HepG2 (cell line): ENCODE data around the gene FMNL2. TPM values are rescaled to one million over a fixed set of nuclear protein-coding genes. Genes with fewer than 3 reads are reported as not detected.
A peak's percentile ranks its signal among the peaks of the same experiment; 100 is the strongest.

Experiments
- ATAC-seq: fragments of 200-7000 bp; cut with Tn5 transposase; 3 replicates; pipeline ENCODE4 v1.9.1; 2020; ENCODE audit warnings: mild to moderate bottlenecking, moderate library complexity
- BruUV-seq: library from RNA; stranded (reverse); fragments of 400-500 nt; replicated peaks from 2 replicates; lab custom pipeline; 2021; lab: Mats Ljungman, UMichigan
- CTCF ChIA-PET: fragments of 300-600 bp; formaldehyde crosslinking; extraction: SDS; loops from one replicate; lab custom pipeline; 2021; ENCODE audit warnings: low total read pairs, inconsistent platforms, low intra/inter-chr PET ratio; lab: Yijun Ruan, JAX
- POLR2A ChIA-PET: fragments of 350-600 bp; sonication (Branson Sonifier 250); formaldehyde crosslinking; loops from one replicate; lab custom pipeline; 2020; ENCODE audit warnings: antibody characterized with exemption, inconsistent platforms; lab: Yijun Ruan, JAX
- DNase-seq: peaks from one replicate; pipeline ENCODE4 v3.0.0-alpha.2; 2015; ENCODE audit warnings: low spot score
- FAIRE-seq: peaks from 3 replicates; lab custom pipeline; 2011; peaks lifted over from hg19 to GRCh38; lab: Jason Lieb, UNC
- H2AFZ ChIP-seq: one replicate; pipeline ENCODE4 v1.6.1; 2011; ENCODE audit warnings: low read length, inconsistent platforms
- H3K27ac ChIP-seq: fragments of 300-600 bp; 3 replicates; pipeline ENCODE4 v1.8.0; 2011; ENCODE audit warnings: mixed run types, mild to moderate bottlenecking, mixed read lengths, low read length, inconsistent platforms; ENCODE audit not compliant: insufficient read depth; ENCODE audit errors: extremely low read length
- H3K27me3 ChIP-seq, 2 experiments: fragments of 200-600 bp in 1 of 2; 2 replicates in 1 of 2; 3 replicates in 1 of 2; pipeline versions ENCODE4 v1.6.0 to v1.8.0; 2011; ENCODE audit warnings: low read length in 2 of 2, mild to moderate bottlenecking in 2 of 2, moderate library complexity in 2 of 2, inconsistent platforms in 1 of 2; ENCODE audit not compliant: insufficient read depth in 2 of 2, control insufficient read depth in 1 of 2
- H3K36me3 ChIP-seq, 2 experiments: fragments of 200-600 bp in 1 of 2; replicated peaks in 1 of 2; 2 replicates in 1 of 2; 3 replicates in 1 of 2; pipeline versions ENCODE4 v1.5.1 to v1.8.0; 2011; ENCODE audit warnings: low read length in 2 of 2, inconsistent platforms in 1 of 2; ENCODE audit not compliant: insufficient read depth in 2 of 2, control insufficient read depth in 1 of 2
- H3K4me1 ChIP-seq: 2 replicates; pipeline ENCODE4 v1.5.1; 2012; ENCODE audit warnings: low read length, inconsistent platforms; ENCODE audit not compliant: insufficient read depth
- H3K4me2 ChIP-seq: 2 replicates; pipeline ENCODE4 v1.6.0; 2011; ENCODE audit warnings: low read depth, low read length, inconsistent platforms
- H3K4me3 ChIP-seq, 3 experiments: fragments of 200-600 bp in 1 of 3; sonication (generic), shearing (Covaris generic) in 1 of 3; replicated peaks in 1 of 3; 2 replicates each; pipeline ENCODE4 v1.5.1; 2011 to 2016; ENCODE audit warnings: low read length in 3 of 3, inconsistent platforms in 2 of 3, low read depth in 2 of 3, mild to moderate bottlenecking in 2 of 3, control low read depth in 1 of 3, mixed read lengths in 1 of 3; ENCODE audit not compliant: insufficient read depth in 1 of 3
- H3K79me2 ChIP-seq: one replicate; pipeline ENCODE4 v1.6.1; 2011; ENCODE audit warnings: low read length, inconsistent platforms; ENCODE audit not compliant: insufficient read depth
- H3K9ac ChIP-seq: 2 replicates; pipeline ENCODE4 v1.6.0; 2011; ENCODE audit warnings: mild to moderate bottlenecking, low read depth, low read length, inconsistent platforms; ENCODE audit not compliant: insufficient read depth
- H3K9me3 ChIP-seq: 2 replicates; pipeline ENCODE4 v1.5.1; 2012; ENCODE audit warnings: mild to moderate bottlenecking, low read length
- H4K20me1 ChIP-seq: 2 replicates; pipeline ENCODE4 v1.6.0; 2011; ENCODE audit warnings: inconsistent platforms, mild to moderate bottlenecking, low read length, moderate library complexity; ENCODE audit not compliant: insufficient read depth
- ETV6 ChIP-seq: sonication (generic); formaldehyde crosslinking; conservative IDR thresholded peaks from 2 replicates; pipeline ENCODE4 v1.4.0; 2020; ENCODE audit warnings: missing genetic modification reagents
- EZH2 ChIP-seq: conservative IDR thresholded peaks from 2 replicates; pipeline ENCODE4 v1.6.1; 2012; ENCODE audit warnings: mild to moderate bottlenecking, low read depth, low read length, moderate library complexity
- KLF12 ChIP-seq: sonication (generic); formaldehyde crosslinking; IDR thresholded peaks from 2 replicates; pipeline ENCODE4 v1.4.0; 2020; ENCODE audit warnings: missing genetic modification reagents, borderline replicate concordance
- MAF1 ChIP-seq: sonication (generic); formaldehyde crosslinking; IDR thresholded peaks from 2 replicates; pipeline ENCODE4 v1.5.0; 2020; ENCODE audit warnings: missing genetic modification reagents, borderline replicate concordance
- MAFF ChIP-seq: IDR thresholded peaks from 2 replicates; pipeline ENCODE4 v1.6.1; 2011; ENCODE audit warnings: low read depth, low read length, improper control_type of control experiment
- MAFK ChIP-seq, 2 experiments: IDR thresholded peaks in 1 of 2; conservative IDR thresholded peaks in 1 of 2; 2 replicates each; pipeline ENCODE4 v1.6.1; 2011; ENCODE audit warnings: improper control_type of control experiment in 2 of 2, low read length in 2 of 2
- RBM22 ChIP-seq: fragments of 200-400 bp; formaldehyde crosslinking; optimal IDR thresholded peaks from 2 replicates; pipeline ENCODE3; 2017; ENCODE audit warnings: mild to moderate bottlenecking, low read length, moderate library complexity
- ZBED4 ChIP-seq: sonication (generic); formaldehyde crosslinking; IDR thresholded peaks from 2 replicates; pipeline ENCODE4 v1.4.0; 2020; ENCODE audit warnings: missing genetic modification reagents, borderline replicate concordance
- ZBTB10 ChIP-seq: sonication (generic); formaldehyde crosslinking; IDR thresholded peaks from 2 replicates; pipeline ENCODE4 v1.4.0; 2020; ENCODE audit warnings: missing genetic modification reagents, borderline replicate concordance
- ZNF17 ChIP-seq: sonication (generic); formaldehyde crosslinking; IDR thresholded peaks from 2 replicates; pipeline ENCODE4 v1.5.0; 2020; ENCODE audit warnings: mild to moderate bottlenecking, missing genetic modification reagents
- ZNF432 ChIP-seq: sonication (generic); formaldehyde crosslinking; IDR thresholded peaks from 2 replicates; pipeline ENCODE4 v1.5.0; 2020; ENCODE audit warnings: missing genetic modification reagents, mild to moderate bottlenecking, borderline replicate concordance
- ZNF792 ChIP-seq: IDR thresholded peaks from 2 replicates; pipeline ENCODE4 v1.6.1; 2016
- ZNF839 ChIP-seq: sonication (generic); formaldehyde crosslinking; IDR thresholded peaks from 2 replicates; pipeline ENCODE4 v1.4.0; 2020; ENCODE audit warnings: missing genetic modification reagents, mild to moderate bottlenecking, borderline replicate concordance
- ZNF878 ChIP-seq: sonication (generic); formaldehyde crosslinking; IDR thresholded peaks from 2 replicates; pipeline ENCODE4 v1.8.1; 2023; ENCODE audit warnings: mild to moderate bottlenecking, missing genetic modification reagents, moderate library complexity
- WGBS: methylation state at CpG from one replicate; pipeline ENCODE4 v1.1.6; 2017; ENCODE audit warnings: low lambda C conversion rate; 5-methylcytosine and 5-hydroxymethylcytosine counted together
- in situ Hi-C: cut with HindIII; loops from 2 replicates; pipeline ENCODE4 v1.10.0; 2017; ENCODE audit warnings: low pct_unique_long_range_greater_than_20kb; ENCODE audit not compliant: extremely low pct_ligation_motif_present
- intact Hi-C: fragments of 100-400 bp; cut with micrococcal nuclease; formaldehyde crosslinking; loops from one replicate; pipeline ENCODE4 v1.10.0; 2022; ENCODE audit not compliant: unreplicated experiment
- polyA plus RNA-seq, 8 experiments: library from polyadenylated mRNA; depleted of rRNA in 3 of 8; stranded (reverse) in 7 of 8; unstranded in 1 of 8; fragments of >200 nt; fragmentation: Illumina TruSeq in 4 of 8; extraction: Trizol in 4 of 8; gene quantifications; 2 replicates each; pipeline versions ENCODE4 v1.2.1 to v1.2.3, GENCODE V29; 2011 to 2016; ENCODE audit warnings: low read depth in 4 of 8, missing spikeins in 1 of 8, mixed read lengths in 1 of 8; ENCODE audit not compliant: insufficient read depth in 1 of 8
- total RNA-seq, 5 experiments: library from RNA; depleted of rRNA; stranded (reverse); fragments of >200 nt; fragmentation: Illumina TruSeq; extraction: Trizol; gene quantifications; 2 replicates each; pipeline ENCODE4 v1.2.3, GENCODE V29; 2016; ENCODE audit warnings: low read depth in 1 of 5

Gene FMNL2
- total and polyA plus RNA-seq, 2 of the 13 experiments (the other 11 are each of a cell fraction or from before 2014, with no cell fraction given) = 66.5 to 67.7 TPM

GRCh38 chr2:152682663-152683062 lies 347.7 kb downstream of the FMNL2 start:
- Histone ChIP-seq H3K27me3 (no peaks in the 10 kb centered on the region), H3K9me3 (no peaks in the 10 kb centered on the region), H2AFZ (no peak overlapping the region), H3K79me2 (peaks cover 41% of the 10 kb centered on the region)
- ATAC-seq = peak; percentile 79
- intact Hi-C loops (no loop called here), in situ Hi-C loops (no loop called here)
- no peak for FAIRE-seq
- 97% methylated on average over 9 of the region's 9 CpGs for WGBS
- no peak for TF ChIP-seq ZBTB10 (CRISPR knock-in tag)
- peak; percentile 67 for TF ChIP-seq RBM22
- no peak for TF ChIP-seq ZNF792 (CRISPR knock-in tag)
- TF ChIP-seq ZNF878 = no peak
- TF ChIP-seq EZH2 = no peak
- no peak for TF ChIP-seq ZNF432
- TF ChIP-seq, all 625 proteins: peak for 1
- peaks cover 9 to 82% of the 10 kb centered on the region in 2 experiments for H3K36me3 ChIP-seq
- POLR2A ChIA-PET = no interaction called here
- H3K9ac ChIP-seq = no peak overlapping the region
- BruUV-seq = no TSS peak
- no peak overlapping the region for H3K4me2 ChIP-seq
- H4K20me1 ChIP-seq = peaks cover 6% of the 10 kb centered on the region; the same call in 1 of the 2 replicates
- CTCF ChIA-PET = no interaction called here
- no peak overlapping the region for H3K4me3 ChIP-seq
- DNase-seq = peak; percentile 3
- H3K27ac ChIP-seq = no peak overlapping the region
- no peaks in the 10 kb centered on the region for H3K4me1 ChIP-seq

GRCh38 chr2:152683400-152683799 lies 348.4 kb downstream of the FMNL2 start:
- in situ Hi-C loops = no loop called here
- H3K79me2 ChIP-seq = peaks cover 41% of the 10 kb centered on the region
- no peak overlapping the region for H3K9ac ChIP-seq
- CTCF ChIA-PET = no interaction called here
- peaks cover 6% of the 10 kb centered on the region; the same call in 1 of the 2 replicates for H4K20me1 ChIP-seq
- POLR2A ChIA-PET = no interaction called here
- TF ChIP-seq KLF12 (CRISPR knock-in tag) (no peak), MAFF (peak; percentile 10; the same call in 1 of the 2 replicates), MAF1 (CRISPR knock-in tag) (no peak), ZBED4 (CRISPR knock-in tag) (no peak), MAFK (conservative IDR thresholded peaks at IDR 0.05 in 1 of 2, IDR thresholded peaks at IDR 0.05 in 1 of 2; ENCODE audit: low read length in 2 of 2) (peak; percentile 60 to 62; a peak in 3 of 4 replicates), ZNF17 (CRISPR knock-in tag) (no peak), ETV6 (no peak), ZNF839 (no peak)
- FAIRE-seq = no peak
- intact Hi-C loops = no loop called here
- no peak for ATAC-seq
- H3K36me3 ChIP-seq = peaks cover 9 to 84% of the 10 kb centered on the region in 2 experiments
- H3K9me3 ChIP-seq = no peaks in the 10 kb centered on the region
- no peak overlapping the region for H3K27ac ChIP-seq
- no peak for DNase-seq
- BruUV-seq = no TSS peak
- no peak overlapping the region for H3K4me3 ChIP-seq
- no peak overlapping the region for H2AFZ ChIP-seq
- no peak overlapping the region for H3K4me2 ChIP-seq
- H3K4me1 ChIP-seq = no peaks in the 10 kb centered on the region
- no peaks in the 10 kb centered on the region for H3K27me3 ChIP-seq
